ENCODE data around the gene ZNF436. TPM values are rescaled to one million over a fixed set of nuclear protein-coding genes. Genes with fewer than 3 reads are reported as not detected.

The ZNF436 gene
- total and polyA plus RNA-seq, 7 experiments from 2014 or later: 2.9 to 11.7 (median 5.1) TPM

DNA sequence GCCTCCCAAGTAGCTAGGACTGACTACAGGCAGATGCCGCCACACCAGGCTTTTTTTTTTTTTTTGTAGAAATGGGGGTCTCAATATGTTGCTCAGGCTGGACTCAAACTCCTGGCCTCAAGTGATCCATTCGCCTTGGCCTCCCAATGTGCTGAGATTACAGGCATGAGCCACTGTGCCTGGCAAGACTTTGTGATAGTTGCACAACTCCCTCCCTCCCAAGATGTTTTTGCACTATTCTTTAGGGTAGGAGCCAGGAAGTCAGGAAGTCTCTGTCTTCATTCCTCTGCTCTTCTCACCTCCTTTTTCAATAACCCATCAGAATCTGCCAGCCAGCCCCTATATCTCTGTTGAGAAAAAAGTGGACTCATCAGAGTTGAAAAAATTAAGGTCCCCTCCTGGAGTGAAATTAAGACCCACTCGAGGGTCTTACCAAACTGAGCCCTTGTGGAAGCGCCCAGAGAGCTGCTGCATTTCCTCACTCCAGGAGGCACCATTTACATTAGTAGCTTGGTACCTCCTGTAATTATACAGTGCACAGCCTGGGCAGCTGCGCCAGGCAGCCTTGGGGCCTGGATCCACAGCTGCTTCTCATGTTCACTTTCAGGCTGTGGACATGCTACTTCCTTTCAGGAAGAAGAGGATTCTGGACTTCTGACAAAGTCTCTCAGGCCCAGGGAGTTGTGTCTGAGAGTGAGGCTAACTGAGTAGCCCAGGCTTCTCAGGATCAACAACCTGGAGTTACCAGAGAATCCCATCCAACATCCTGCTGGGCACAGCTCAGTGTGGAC lies 30.9 kb upstream of the ZNF436 start:
- H3K4me1 ChIP-seq (ENCODE audit: control insufficient read depth in 2 of 2, insufficient read depth in 2 of 2, low read length in 2 of 2): peaks cover 4 to 9% of the 10 kb centered on the region in 2 donors
- H3K27ac ChIP-seq (ENCODE audit: low read depth, low read length): no peak overlapping the region
- intact Hi-C loops (cut with micrococcal nuclease): loop anchor here (5.0 to 10.0 kb wide), 3 partner anchors 73 to 423 kb away; no protein-coding TSS in a partner anchor
- peaks cover 0 to 53% (median 0%) of the 10 kb centered on the region in 3 experiments for H3K36me3 ChIP-seq (ENCODE audit: control insufficient read depth in 2 of 3, insufficient read depth in 3 of 3, low read length in 3 of 3)
- ATAC-seq: no peak
- CTCF ChIA-PET: no interaction called here
- no peak for DNase-seq
- H3K27me3 ChIP-seq (ENCODE audit: control insufficient read depth in 2 of 2, insufficient read depth in 2 of 2, low read length in 2 of 2): no peaks in the 10 kb centered on the region
- Mint-ChIP-seq H3K9me3 (no peaks in the 10 kb centered on the region), H3K36me3 (peaks cover 0 to 42% (median 16%) of the 10 kb centered on the region in 5 donors), H3K4me3 (no peak overlapping the region), H3K4me1 (peaks cover 10 to 19% (median 12%) of the 10 kb centered on the region in 7 donors), H3K27ac (peak overlapping the region in 1 of 9 donors; percentile 62), H3K27me3 (no peaks in the 10 kb centered on the region)
- POLR2A ChIA-PET: interaction anchor here (0.5 to 1.5 kb wide), 2 partner anchors 11 to 24 kb away, joined by 3 to 4 read pairs; partner anchors contain the start of gene TCEA3
- no peak overlapping the region for H3K4me3 ChIP-seq (ENCODE audit: low read length)
- H3K9me3 ChIP-seq (ENCODE audit: control insufficient read depth in 2 of 3, low read length in 3 of 3): no peaks in the 10 kb centered on the region

DNA sequence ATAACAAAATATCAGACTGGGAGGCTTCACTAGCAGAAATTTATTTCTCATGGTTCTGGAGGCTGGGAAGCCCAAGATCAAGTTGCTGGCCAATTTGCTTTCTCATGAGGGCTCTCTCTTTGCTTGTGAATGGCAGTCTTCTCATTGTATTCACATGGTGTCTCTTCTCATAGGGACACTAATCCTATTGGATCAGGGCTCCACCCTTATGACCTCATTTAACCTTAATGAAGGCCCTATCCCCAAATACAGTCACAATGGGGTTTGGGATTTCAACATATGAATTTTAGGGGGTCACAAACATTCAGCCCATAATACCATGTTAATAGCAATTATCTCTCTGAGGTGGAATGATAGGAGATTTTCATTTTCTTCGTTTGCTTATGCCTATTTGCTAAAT lies 29.6 kb upstream of the ZNF436 start:
- CTCF ChIA-PET: no interaction called here
- Mint-ChIP-seq H3K9me3 (no peaks in the 10 kb centered on the region), H3K27me3 (no peaks in the 10 kb centered on the region), H3K4me1 (peaks cover 7 to 18% (median 9%) of the 10 kb centered on the region in 7 donors), H3K4me3 (no peak overlapping the region), H3K27ac (no peak overlapping the region), H3K36me3 (peaks cover 1 to 51% (median 16%) of the 10 kb centered on the region in 5 donors)
- Histone ChIP-seq H3K4me3 (ENCODE audit: low read length) (no peak overlapping the region), H3K4me1 (ENCODE audit: control insufficient read depth in 2 of 2, insufficient read depth in 2 of 2, low read length in 2 of 2) (peaks cover 3 to 7% of the 10 kb centered on the region in 2 donors), H3K27ac (ENCODE audit: low read depth, low read length) (no peak overlapping the region), H3K27me3 (ENCODE audit: control insufficient read depth in 2 of 2, insufficient read depth in 2 of 2, low read length in 2 of 2) (no peaks in the 10 kb centered on the region), H3K9me3 (ENCODE audit: control insufficient read depth in 2 of 3, low read length in 3 of 3) (no peaks in the 10 kb centered on the region), H3K36me3 (ENCODE audit: control insufficient read depth in 2 of 3, insufficient read depth in 3 of 3, low read length in 3 of 3) (peaks cover 0 to 54% (median 0%) of the 10 kb centered on the region in 3 experiments)
- intact Hi-C loops (cut with micrococcal nuclease): no loop called here
- DNase-seq (no peak), ATAC-seq (no peak)
- POLR2A ChIA-PET: no interaction called here

DNA sequence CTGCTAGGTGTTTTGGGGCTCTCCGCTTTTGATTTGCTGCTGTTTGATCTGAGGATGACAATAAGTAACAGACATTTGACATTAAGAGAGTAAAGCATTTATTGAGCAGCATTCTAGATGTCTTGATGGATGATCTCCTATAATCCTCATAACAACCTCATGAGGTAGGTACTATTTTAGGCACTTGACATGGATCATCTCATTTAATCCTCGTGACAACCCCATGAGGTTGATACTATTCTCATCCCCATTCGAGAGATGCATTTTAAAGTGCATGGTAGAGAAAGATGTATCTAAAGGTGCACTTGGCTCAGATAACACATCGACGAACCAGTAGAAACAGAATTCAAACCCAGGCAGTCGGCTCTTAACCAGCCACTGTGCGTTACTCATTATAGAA lies 28.3 kb upstream of the ZNF436 start:
- peaks cover 5 to 56% (median 16%) of the 10 kb centered on the region in 5 donors for H3K36me3 Mint-ChIP-seq

DNA sequence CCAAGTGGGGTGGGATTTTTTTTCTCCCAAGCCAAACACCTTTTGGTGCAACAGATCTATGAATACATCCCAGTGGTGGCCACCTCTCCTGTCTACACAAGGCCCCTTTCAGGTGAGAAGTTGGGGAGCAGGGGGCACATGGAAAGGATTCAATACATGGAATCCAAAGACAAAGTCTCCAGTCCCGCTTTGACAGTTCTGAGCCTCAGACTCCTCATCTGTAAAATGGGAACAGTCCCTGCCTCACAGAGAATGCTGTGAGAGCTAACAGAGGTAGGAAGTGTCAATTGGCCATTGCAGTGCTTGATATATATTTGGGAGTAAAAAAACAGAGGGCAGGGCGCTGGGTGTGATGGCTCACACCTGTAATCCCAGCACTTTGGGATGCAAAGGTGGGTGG lies 26.7 kb upstream of the ZNF436 start:
- no peaks in the 10 kb centered on the region for H3K27me3 Mint-ChIP-seq
- H3K27ac Mint-ChIP-seq: peak overlapping the region in 1 of 9 donors; percentile 52
- H3K9me3 Mint-ChIP-seq: no peaks in the 10 kb centered on the region
- H3K4me3 Mint-ChIP-seq: no peak overlapping the region
- Histone ChIP-seq H3K36me3 (ENCODE audit: control insufficient read depth in 2 of 3, insufficient read depth in 3 of 3, low read length in 3 of 3) (peaks cover 0 to 48% (median 0%) of the 10 kb centered on the region in 3 experiments), H3K4me3 (ENCODE audit: low read length) (no peak overlapping the region), H3K27me3 (ENCODE audit: control insufficient read depth in 2 of 2, insufficient read depth in 2 of 2, low read length in 2 of 2) (no peaks in the 10 kb centered on the region), H3K4me1 (ENCODE audit: control insufficient read depth in 2 of 2, insufficient read depth in 2 of 2, low read length in 2 of 2) (no peaks in the 10 kb centered on the region), H3K27ac (ENCODE audit: low read depth, low read length) (no peak overlapping the region), H3K9me3 (ENCODE audit: control insufficient read depth in 2 of 3, low read length in 3 of 3) (no peaks in the 10 kb centered on the region)
- DNase-seq: no peak
- H3K36me3 Mint-ChIP-seq: peaks cover 5 to 50% (median 12%) of the 10 kb centered on the region in 5 donors
- peaks cover 0 to 5% (median 0%) of the 10 kb centered on the region in 7 donors for H3K4me1 Mint-ChIP-seq
- CTCF ChIA-PET: no interaction called here
- POLR2A ChIA-PET: no interaction called here
- no peak for ATAC-seq
- intact Hi-C loops (cut with micrococcal nuclease): no loop called here

More for the DNA sequence above, 28.3 kb upstream of the ZNF436 start:
- DNase-seq (no peak), ATAC-seq (no peak)
- Mint-ChIP-seq H3K27me3 (no peaks in the 10 kb centered on the region), H3K9me3 (no peaks in the 10 kb centered on the region), H3K4me1 (peaks cover 0 to 9% (median 0%) of the 10 kb centered on the region in 7 donors), H3K4me3 (no peak overlapping the region), H3K27ac (no peak overlapping the region)
- no peak overlapping the region for H3K27ac ChIP-seq (ENCODE audit: low read depth, low read length)
- no peak overlapping the region for H3K4me3 ChIP-seq (ENCODE audit: low read length)
- H3K27me3 ChIP-seq (ENCODE audit: control insufficient read depth in 2 of 2, insufficient read depth in 2 of 2, low read length in 2 of 2): no peaks in the 10 kb centered on the region
- intact Hi-C loops (cut with micrococcal nuclease): no loop called here
- ChIA-PET CTCF (no interaction called here), POLR2A (no interaction called here)
- H3K4me1 ChIP-seq (ENCODE audit: control insufficient read depth in 2 of 2, insufficient read depth in 2 of 2, low read length in 2 of 2): no peaks in the 10 kb centered on the region
- H3K9me3 ChIP-seq (ENCODE audit: control insufficient read depth in 2 of 3, low read length in 3 of 3): no peaks in the 10 kb centered on the region
- H3K36me3 ChIP-seq (ENCODE audit: control insufficient read depth in 2 of 3, insufficient read depth in 3 of 3, low read length in 3 of 3): peaks cover 0 to 64% (median 0%) of the 10 kb centered on the region in 3 experiments

DNA sequence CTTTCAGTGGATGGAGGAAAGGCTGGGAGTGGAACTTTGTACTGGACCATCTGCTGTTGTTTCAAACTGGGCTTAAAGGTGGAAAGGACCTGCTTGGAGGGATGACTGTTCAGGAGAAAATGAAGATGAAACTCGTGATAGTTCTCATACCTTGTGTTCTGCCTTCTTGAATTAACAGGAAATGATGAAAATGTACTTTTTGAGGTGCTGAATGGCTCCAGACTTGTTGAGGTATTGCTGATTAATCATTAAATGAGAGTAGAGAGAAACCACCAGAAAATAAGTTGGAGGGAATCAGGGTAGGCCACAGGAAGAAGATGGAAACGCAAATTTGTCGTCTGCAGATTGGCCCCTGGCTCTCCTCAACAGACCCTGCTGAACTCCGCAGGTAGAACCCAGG lies 26.2 kb upstream of the ZNF436 start:
- ATAC-seq (no peak), DNase-seq (no peak)
- Histone ChIP-seq H3K27ac (ENCODE audit: low read depth, low read length) (no peak overlapping the region), H3K9me3 (ENCODE audit: control insufficient read depth in 2 of 3, low read length in 3 of 3) (no peaks in the 10 kb centered on the region), H3K4me1 (ENCODE audit: control insufficient read depth in 2 of 2, insufficient read depth in 2 of 2, low read length in 2 of 2) (no peaks in the 10 kb centered on the region), H3K4me3 (ENCODE audit: low read length) (no peak overlapping the region), H3K36me3 (ENCODE audit: control insufficient read depth in 2 of 3, insufficient read depth in 3 of 3, low read length in 3 of 3) (peaks cover 0 to 45% (median 0%) of the 10 kb centered on the region in 3 experiments), H3K27me3 (ENCODE audit: control insufficient read depth in 2 of 2, insufficient read depth in 2 of 2, low read length in 2 of 2) (no peaks in the 10 kb centered on the region)
- peaks cover 0 to 5% (median 0%) of the 10 kb centered on the region in 7 donors for H3K4me1 Mint-ChIP-seq
- peaks cover 5 to 45% (median 12%) of the 10 kb centered on the region in 5 donors for H3K36me3 Mint-ChIP-seq
- POLR2A ChIA-PET: no interaction called here
- CTCF ChIA-PET: no interaction called here
- H3K4me3 Mint-ChIP-seq: no peak overlapping the region
- H3K27me3 Mint-ChIP-seq: no peaks in the 10 kb centered on the region
- intact Hi-C loops (cut with micrococcal nuclease): no loop called here
- H3K27ac Mint-ChIP-seq: peak overlapping the region in 2 of 9 donors; percentile 2 to 32
- no peaks in the 10 kb centered on the region for H3K9me3 Mint-ChIP-seq

DNA sequence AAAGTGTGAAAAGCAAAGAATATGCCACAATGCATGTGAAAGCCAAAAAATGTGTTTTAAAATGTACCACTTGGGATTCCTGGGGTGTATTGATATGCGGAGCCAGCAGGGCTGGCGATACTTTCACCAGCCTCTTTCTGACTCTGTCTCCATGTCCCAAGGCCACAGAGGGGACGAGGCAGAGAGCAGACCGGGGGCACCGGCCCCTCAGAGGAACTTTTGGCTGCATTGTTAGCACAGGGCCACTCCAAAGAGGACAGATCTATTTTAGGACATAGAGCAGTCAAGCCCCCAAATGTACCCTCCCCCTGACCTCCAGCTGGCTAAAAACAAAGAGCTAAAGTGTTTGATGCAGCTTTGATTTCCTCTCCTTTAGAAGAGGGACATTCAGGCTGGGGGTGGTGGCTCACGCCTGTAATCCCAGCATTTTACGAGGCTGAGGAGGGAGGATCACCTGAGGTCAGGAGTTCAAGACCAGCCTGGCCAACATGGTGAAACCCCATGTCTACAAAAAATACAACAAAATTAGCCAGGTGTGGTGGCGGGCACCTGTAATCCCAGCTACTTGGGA lies 25.6 kb upstream of the ZNF436 start:
- POLR2A ChIA-PET: no interaction called here
- intact Hi-C loops (cut with micrococcal nuclease): no loop called here
- no peak overlapping the region for H3K4me3 Mint-ChIP-seq

More for the DNA sequence above, 25.6 kb upstream of the ZNF436 start:
- Histone ChIP-seq H3K27me3 (ENCODE audit: control insufficient read depth in 2 of 2, insufficient read depth in 2 of 2, low read length in 2 of 2) (no peaks in the 10 kb centered on the region), H3K27ac (ENCODE audit: low read depth, low read length) (no peak overlapping the region), H3K9me3 (ENCODE audit: control insufficient read depth in 2 of 3, low read length in 3 of 3) (no peaks in the 10 kb centered on the region), H3K4me1 (ENCODE audit: control insufficient read depth in 2 of 2, insufficient read depth in 2 of 2, low read length in 2 of 2) (no peaks in the 10 kb centered on the region), H3K4me3 (ENCODE audit: low read length) (no peak overlapping the region), H3K36me3 (ENCODE audit: control insufficient read depth in 2 of 3, insufficient read depth in 3 of 3, low read length in 3 of 3) (peaks cover 0 to 40% (median 0%) of the 10 kb centered on the region in 3 experiments)
- H3K4me1 Mint-ChIP-seq: peaks cover 0 to 5% (median 0%) of the 10 kb centered on the region in 7 donors
- no peaks in the 10 kb centered on the region for H3K27me3 Mint-ChIP-seq
- CTCF ChIA-PET: interaction anchor here (2.2 kb wide), 1 partner anchor 7 kb away, joined by 6 read pairs; no protein-coding TSS in a partner anchor
- ATAC-seq: no peak
- H3K36me3 Mint-ChIP-seq: peaks cover 5 to 45% (median 12%) of the 10 kb centered on the region in 5 donors
- no peaks in the 10 kb centered on the region for H3K9me3 Mint-ChIP-seq
- DNase-seq: no peak
- H3K27ac Mint-ChIP-seq: no peak overlapping the region
